HG02588 (cell line): Measurements from ENCODE around the gene GSTA5.
A peak's percentile ranks its signal among the peaks of the same experiment; 100 is the strongest.
"Not testable (repeated sequence)": the region's sequence is repeated elsewhere in the genome, so short reads cannot be mapped to it uniquely, and the experiment has no call there.

Source experiments
- ATAC-seq: cut with Tn5 transposase; IDR thresholded peaks from one replicate; pipeline ENCODE4 v1.9.1; 2021; ENCODE audit warnings: mild to moderate bottlenecking, moderate library complexity; ENCODE audit not compliant: unreplicated experiment

GSTA5 gene

GRCh38 chr6:52839124-52840055 lies 1.2 kb downstream of the GSTA5 start:
- peak; percentile 77 for ATAC-seq

GRCh38 chr6:52834481-52834880 lies 6.1 kb downstream of the GSTA5 start:
- no peak for ATAC-seq

GRCh38 chr6:52830869-52831268 lies 9.7 kb downstream of the GSTA5 start:
- ATAC-seq, result not testable (repeated sequence)

- no peak for ATAC-seq
These were observed 11.4 kb downstream of the GSTA5 start for GRCh38 chr6:52829046-52829817.

GRCh38 chr6:52828621-52829020 lies 12.0 kb downstream of the GSTA5 start:
- not testable (repeated sequence) for ATAC-seq

GRCh38 chr6:52827073-52827783 lies 13.4 kb downstream of the GSTA5 start:
- ATAC-seq, result not testable (repeated sequence)

- ATAC-seq, result no peak
These were observed 14.1 kb downstream of the GSTA5 start for GRCh38 chr6:52826513-52826912.

GRCh38 chr6:52825900-52826459 lies 14.6 kb downstream of the GSTA5 start:
- not testable (repeated sequence) for ATAC-seq

- ATAC-seq, result not testable (repeated sequence)
These were observed 15.3 kb downstream of the GSTA5 start for GRCh38 chr6:52825270-52825793.

- ATAC-seq, result no peak
These were observed 18.8 kb downstream of the GSTA5 start for GRCh38 chr6:52821842-52822241.

- no peak for ATAC-seq
These were observed 20.4 kb downstream of the GSTA5 start for GRCh38 chr6:52820198-52820597.

- peak; percentile 89 for ATAC-seq
These were observed 25.2 kb downstream of the GSTA5 start for GRCh38 chr6:52815167-52816092.

- not testable (repeated sequence) for ATAC-seq
These were observed 26.1 kb downstream of the GSTA5 start for GRCh38 chr6:52814545-52814944.

GRCh38 chr6:52809777-52810176 lies 30.8 kb downstream of the GSTA5 start:
- not testable (repeated sequence) for ATAC-seq

GRCh38 chr6:52808660-52809059 lies 32.0 kb downstream of the GSTA5 start:
- no peak for ATAC-seq

- ATAC-seq, result not testable (repeated sequence)
These were observed 36.9 kb downstream of the GSTA5 start, which contains the start of gene GSTA1 for GRCh38 chr6:52803668-52804255. Gene GSTA1 (minus strand): TSS chr6:52803816. CDS start chr6:52799267, 4,549 bp downstream.

GRCh38 chr6:52802806-52803205 lies 37.8 kb downstream of the GSTA5 start:
- no peak for ATAC-seq

GRCh38 chr6:52801188-52801841 lies 39.3 kb downstream of the GSTA5 start:
- no peak for ATAC-seq
